GM12891 (cell line): ENCODE data around the gene NPTX2. TPM values are rescaled to one million over a fixed set of nuclear protein-coding genes. Genes with fewer than 3 reads are reported as not detected.
"Not testable (repeated sequence)": the region's sequence is repeated elsewhere in the genome, so short reads cannot be mapped to it uniquely, and the experiment has no call there.

ENCODE experiments used
- DNase-seq: peaks from one replicate; pipeline ENCODE4 v3.0.0; 2011; ENCODE audit warnings: low spot score; ENCODE audit not compliant: insufficient read length
- FAIRE-seq: peaks from 2 replicates; lab custom pipeline; 2011; peaks lifted over from hg19 to GRCh38; lab: Jason Lieb, UNC
- PAX5 ChIP-seq: IDR thresholded peaks from 2 replicates; pipeline ENCODE4 v1.6.1; 2011; ENCODE audit warnings: low read length, moderate library complexity, mild to moderate bottlenecking; ENCODE audit not compliant: insufficient read depth, severe bottlenecking
- POLR2A ChIP-seq: IDR thresholded peaks from 2 replicates; pipeline ENCODE4 v1.6.1; 2011; ENCODE audit warnings: low read depth, low read length, control low read depth
- POLR2AphosphoS5 ChIP-seq: IDR thresholded peaks from 2 replicates; pipeline ENCODE4 v1.6.1; 2011; ENCODE audit warnings: low read depth, low read length, control low read depth
- POU2F2 ChIP-seq: IDR thresholded peaks from 2 replicates; pipeline ENCODE4 v1.6.1; 2011; ENCODE audit warnings: low read depth, mild to moderate bottlenecking, control low read depth, low read length, moderate library complexity
- SPI1 ChIP-seq: IDR thresholded peaks from 2 replicates; pipeline ENCODE4 v1.6.1; 2011; ENCODE audit warnings: low read depth, low read length, control low read depth
- TAF1 ChIP-seq: IDR thresholded peaks from 2 replicates; pipeline ENCODE4 v1.6.1; 2011; ENCODE audit warnings: low read depth, low read length, control low read depth
- polyA plus RNA-seq: library from polyadenylated mRNA; unstranded; fragments of >200 nt; gene quantifications from one replicate; pipeline ENCODE4 v1.2.1, GENCODE V29; 2012; ENCODE audit warnings: low read depth, missing spikeins, inconsistent platforms; ENCODE audit not compliant: missing spikeins

Gene NPTX2
- polyA plus RNA-seq: 0.05 TPM

- TF ChIP-seq SPI1 (no peak), POLR2A (no peak), TAF1 (no peak), POU2F2 (no peak), POLR2AphosphoS5 (no peak), PAX5 (no peak)
- DNase-seq (no peak), FAIRE-seq (no peak)
Measured at GRCh38 chr7:98617051-98617959, at the start of gene NPTX2. TSS of gene NPTX2 (plus strand) at chr7:98617285. CDS start at chr7:98617462, 177 bp downstream.

- FAIRE-seq (no peak), DNase-seq (no peak)
- TF ChIP-seq POU2F2: no peak
- no peak for TF ChIP-seq PAX5
- no peak for TF ChIP-seq SPI1
- TF ChIP-seq TAF1: no peak
- no peak for TF ChIP-seq POLR2AphosphoS5
- no peak for TF ChIP-seq POLR2A
Measured at GRCh38 chr7:98567991-98568390, 49.1 kb upstream of the NPTX2 start.

GRCh38 chr7:98568891-98569290, 48.2 kb upstream of the NPTX2 start:
- FAIRE-seq (no peak), DNase-seq (no peak)
- no peak for TF ChIP-seq POLR2AphosphoS5
- TF ChIP-seq SPI1: no peak

- DNase-seq (no peak), FAIRE-seq (no peak)
- no peak for TF ChIP-seq POLR2AphosphoS5
- no peak for TF ChIP-seq TAF1
- TF ChIP-seq POLR2A: no peak
- no peak for TF ChIP-seq POU2F2
- TF ChIP-seq PAX5: no peak
- no peak for TF ChIP-seq SPI1
Measured at GRCh38 chr7:98569691-98570337, 47.3 kb upstream of the NPTX2 start.

GRCh38 chr7:98571006-98571405, 46.1 kb upstream of the NPTX2 start:
- TF ChIP-seq TAF1 (no peak), POU2F2 (no peak), POLR2AphosphoS5 (no peak), PAX5 (no peak), SPI1 (no peak), POLR2A (no peak)
- DNase-seq (no peak), FAIRE-seq (no peak)

GRCh38 chr7:98571986-98572385, 45.1 kb upstream of the NPTX2 start:
- FAIRE-seq (no peak), DNase-seq (no peak)
- TF ChIP-seq TAF1 (no peak), PAX5 (no peak), POLR2AphosphoS5 (no peak)

GRCh38 chr7:98572716-98573115, 44.4 kb upstream of the NPTX2 start:
- FAIRE-seq: not testable (repeated sequence)

GRCh38 chr7:98573816-98574215, 43.3 kb upstream of the NPTX2 start:
- TF ChIP-seq PAX5: no peak
- TF ChIP-seq TAF1: no peak
- TF ChIP-seq SPI1: no peak
- TF ChIP-seq POLR2A: no peak
- no peak for TF ChIP-seq POLR2AphosphoS5
- TF ChIP-seq POU2F2: no peak
- no peak for FAIRE-seq
- DNase-seq: no peak

More at GRCh38 chr7:98572716-98573115, 44.4 kb upstream of the NPTX2 start:
- not testable (repeated sequence) for DNase-seq

- DNase-seq (no peak), FAIRE-seq (no peak)
- TF ChIP-seq TAF1 (no peak), POLR2A (no peak), POU2F2 (no peak), PAX5 (no peak), POLR2AphosphoS5 (no peak), SPI1 (no peak)
Measured at GRCh38 chr7:98575878-98576277, 41.2 kb upstream of the NPTX2 start.

GRCh38 chr7:98584830-98585229, 32.3 kb upstream of the NPTX2 start:
- no peak for TF ChIP-seq TAF1
- TF ChIP-seq POU2F2: no peak
- TF ChIP-seq PAX5: no peak
- no peak for TF ChIP-seq POLR2A
- TF ChIP-seq SPI1: no peak
- TF ChIP-seq POLR2AphosphoS5: no peak
- FAIRE-seq (no peak), DNase-seq (no peak)
